Activated naive CD4-positive, alpha-beta T cell treated with anti-CD3 and anti-CD28 coated beads, Interleukin-2, amount 50 U/mL, for 72 hours (primary cell): ENCODE results near the gene MIS18A. TPM values are rescaled to one million over a fixed set of nuclear protein-coding genes. Genes with fewer than 3 reads are reported as not detected.
"Not testable (repeated sequence)": the region's sequence is repeated elsewhere in the genome, so short reads cannot be mapped to it uniquely, and the experiment has no call there.

ENCODE experiments used
- ATAC-seq, 2 donors: fragments of 150-1000 bp; cut with Tn5 transposase; 2 replicates each; pipeline ENCODE4 v1.10.0; 2021; ENCODE audit warnings: mild to moderate bottlenecking in 2 of 2, moderate library complexity in 2 of 2
- DNase-seq, 2 donors: peaks; one replicate each; pipeline ENCODE4 v3.0.0; 2021 to 2022; ENCODE audit warnings: low spot score in 2 of 2
- H3K27ac Mint-ChIP-seq, 2 donors: one replicate each; pipeline ENCODE4 v1.8.0; 2022; ENCODE audit warnings: mild to moderate bottlenecking in 2 of 2, mixed read lengths in 2 of 2
- H3K36me3 Mint-ChIP-seq, 2 donors: one replicate each; pipeline ENCODE4 v1.8.0; 2022; ENCODE audit warnings: mixed read lengths in 2 of 2
- H3K9me3 Mint-ChIP-seq, 2 donors: one replicate each; pipeline ENCODE4 v1.8.0; 2022; ENCODE audit warnings: mixed read lengths in 2 of 2
- total RNA-seq, 2 donors: library from RNA; stranded (reverse); gene quantifications; one replicate each; pipeline ENCODE4 v1.2.3, GENCODE V29; 2022

MIS18A gene
- total RNA-seq, 2 donors from 2014 or later = 26.6 to 29.7 TPM

GRCh38 chr21:32279377-32279680 lies 480 bp upstream of the MIS18A start:
- DNase-seq = no peak
- no peaks in the 10 kb centered on the region for H3K9me3 Mint-ChIP-seq
- no peak for ATAC-seq
- H3K27ac Mint-ChIP-seq = peak overlapping the region; percentile 97 to 98
- H3K36me3 Mint-ChIP-seq = peaks cover 0 to 17% of the 10 kb centered on the region in 2 donors

- no peak for DNase-seq
- ATAC-seq = no peak
- Mint-ChIP-seq H3K27ac (peak overlapping the region; percentile 91 to 97), H3K36me3 (peaks cover 0 to 11% of the 10 kb centered on the region in 2 donors), H3K9me3 (no peaks in the 10 kb centered on the region)
Measured at GRCh38 chr21:32278103-32278502, 746 bp downstream of the MIS18A start.

- no peak for DNase-seq
- ATAC-seq = no peak
- Mint-ChIP-seq H3K36me3 (peaks cover 0 to 11% of the 10 kb centered on the region in 2 donors), H3K27ac (no peak overlapping the region), H3K9me3 (no peaks in the 10 kb centered on the region)
Measured at GRCh38 chr21:32276671-32277070, 2.2 kb downstream of the MIS18A start.

GRCh38 chr21:32270748-32271147 lies 8.1 kb downstream of the MIS18A start:
- DNase-seq (no peak), ATAC-seq (no peak)
- Mint-ChIP-seq H3K9me3 (no peaks in the 10 kb centered on the region), H3K27ac (peak overlapping the region in 1 of 2 donors; percentile 47), H3K36me3 (peaks cover 0 to 7% of the 10 kb centered on the region in 2 donors)

GRCh38 chr21:32265321-32265720 lies 13.5 kb downstream of the MIS18A start:
- not testable (repeated sequence) for H3K27ac Mint-ChIP-seq, DNase-seq, H3K9me3 Mint-ChIP-seq, H3K36me3 Mint-ChIP-seq, ATAC-seq

- H3K27ac Mint-ChIP-seq = no peak overlapping the region
- ATAC-seq (no peak), DNase-seq (no peak)
- H3K36me3 Mint-ChIP-seq = no peaks in the 10 kb centered on the region
- H3K9me3 Mint-ChIP-seq = no peaks in the 10 kb centered on the region
Measured at GRCh38 chr21:32261929-32262328, 16.9 kb downstream of the MIS18A start.

GRCh38 chr21:32260130-32260529 lies 18.7 kb downstream of the MIS18A start:
- DNase-seq = no peak
- Mint-ChIP-seq H3K9me3 (no peaks in the 10 kb centered on the region), H3K36me3 (no peaks in the 10 kb centered on the region), H3K27ac (no peak overlapping the region)
- ATAC-seq = no peak

GRCh38 chr21:32258786-32259048 lies 20.1 kb downstream of the MIS18A start:
- not testable (repeated sequence) for H3K27ac Mint-ChIP-seq, ATAC-seq, DNase-seq, H3K36me3 Mint-ChIP-seq, H3K9me3 Mint-ChIP-seq

GRCh38 chr21:32257962-32258785 lies 20.7 kb downstream of the MIS18A start:
- DNase-seq (peak in 1 of 2 donors; percentile 59), ATAC-seq (peak in 1 of 2 donors; percentile 78)
- H3K27ac Mint-ChIP-seq = no peak overlapping the region
- no peaks in the 10 kb centered on the region for H3K36me3 Mint-ChIP-seq
- no peaks in the 10 kb centered on the region for H3K9me3 Mint-ChIP-seq

- no peak overlapping the region for H3K27ac Mint-ChIP-seq
- H3K9me3 Mint-ChIP-seq = no peaks in the 10 kb centered on the region
- DNase-seq (no peak), ATAC-seq (no peak)
- H3K36me3 Mint-ChIP-seq = no peaks in the 10 kb centered on the region
Measured at GRCh38 chr21:32256873-32257620, 21.8 kb downstream of the MIS18A start.

- DNase-seq = no peak
- no peak overlapping the region for H3K27ac Mint-ChIP-seq
- peaks cover 0 to 2% of the 10 kb centered on the region in 2 donors for H3K9me3 Mint-ChIP-seq
- H3K36me3 Mint-ChIP-seq = no peaks in the 10 kb centered on the region
- no peak for ATAC-seq
Measured at GRCh38 chr21:32256251-32256650, 22.6 kb downstream of the MIS18A start.

- Mint-ChIP-seq H3K27ac (no peak overlapping the region), H3K36me3 (peaks cover 0 to 5% of the 10 kb centered on the region in 2 donors), H3K9me3 (peaks cover 0 to 4% of the 10 kb centered on the region in 2 donors)
- DNase-seq (no peak), ATAC-seq (no peak)
Measured at GRCh38 chr21:32253215-32253641, 25.6 kb downstream of the MIS18A start.

GRCh38 chr21:32252136-32252535 lies 26.7 kb downstream of the MIS18A start:
- Mint-ChIP-seq H3K9me3 (peaks cover 0 to 4% of the 10 kb centered on the region in 2 donors), H3K27ac (no peak overlapping the region)

GRCh38 chr21:32249511-32250280 lies 29.2 kb downstream of the MIS18A start:
- Mint-ChIP-seq H3K9me3 (peaks cover 0 to 4% of the 10 kb centered on the region in 2 donors), H3K36me3 (peaks cover 0 to 5% of the 10 kb centered on the region in 2 donors), H3K27ac (no peak overlapping the region)
- ATAC-seq (no peak), DNase-seq (no peak)

More at GRCh38 chr21:32252136-32252535, 26.7 kb downstream of the MIS18A start:
- ATAC-seq = no peak
- peaks cover 0 to 5% of the 10 kb centered on the region in 2 donors for H3K36me3 Mint-ChIP-seq
- no peak for DNase-seq

- peaks cover 0 to 5% of the 10 kb centered on the region in 2 donors for H3K36me3 Mint-ChIP-seq
- peaks cover 0 to 4% of the 10 kb centered on the region in 2 donors for H3K9me3 Mint-ChIP-seq
- no peak overlapping the region for H3K27ac Mint-ChIP-seq
- ATAC-seq (no peak), DNase-seq (no peak)
Measured at GRCh38 chr21:32248571-32249461, 30.0 kb downstream of the MIS18A start.

- Mint-ChIP-seq H3K36me3 (peaks cover 0 to 5% of the 10 kb centered on the region in 2 donors), H3K9me3 (peaks cover 0 to 4% of the 10 kb centered on the region in 2 donors), H3K27ac (no peak overlapping the region)
- ATAC-seq (no peak), DNase-seq (no peak)
Measured at GRCh38 chr21:32246571-32247140, 32.2 kb downstream of the MIS18A start.
